GM21723 (cell line): ENCODE data around the gene CHST9.
"Not testable (repeated sequence)": the region's sequence is repeated elsewhere in the genome, so short reads cannot be mapped to it uniquely, and the experiment has no call there.

Source experiments
- ATAC-seq: cut with Tn5 transposase; IDR thresholded peaks from one replicate; pipeline ENCODE4 v1.9.1; 2021; ENCODE audit warnings: mild to moderate bottlenecking, moderate library complexity; ENCODE audit not compliant: unreplicated experiment

Gene CHST9

GRCh38 chr18:27108842-27109241, 76.3 kb downstream of the CHST9 start:
- no peak for ATAC-seq

- ATAC-seq: no peak
These were observed 80.4 kb downstream of the CHST9 start for GRCh38 chr18:27104743-27105142.

GRCh38 chr18:27094621-27095020, 90.5 kb downstream of the CHST9 start:
- no peak for ATAC-seq

- not testable (repeated sequence) for ATAC-seq
These were observed 91.8 kb downstream of the CHST9 start for GRCh38 chr18:27093290-27093689.

GRCh38 chr18:27081701-27082100, 103.4 kb downstream of the CHST9 start:
- no peak for ATAC-seq

GRCh38 chr18:27075828-27076227, 109.3 kb downstream of the CHST9 start:
- ATAC-seq: no peak

- ATAC-seq: peak; percentile 99
These were observed 111.7 kb downstream of the CHST9 start for GRCh38 chr18:27073404-27073830.

GRCh38 chr18:27064673-27065072, 120.4 kb downstream of the CHST9 start:
- ATAC-seq: no peak

GRCh38 chr18:27062802-27063201, 122.3 kb downstream of the CHST9 start:
- ATAC-seq: no peak

GRCh38 chr18:27061488-27062095, 123.5 kb downstream of the CHST9 start:
- ATAC-seq: no peak

GRCh38 chr18:27057519-27058234, 127.4 kb downstream of the CHST9 start:
- ATAC-seq: no peak

GRCh38 chr18:27054926-27055325, 130.2 kb downstream of the CHST9 start:
- no peak for ATAC-seq

GRCh38 chr18:27049969-27050368, 135.1 kb downstream of the CHST9 start:
- ATAC-seq: no peak

GRCh38 chr18:27045342-27045741, 139.8 kb downstream of the CHST9 start:
- no peak for ATAC-seq

- ATAC-seq: no peak
These were observed 142.9 kb downstream of the CHST9 start for GRCh38 chr18:27042177-27042576.

GRCh38 chr18:27040796-27041195, 144.3 kb downstream of the CHST9 start:
- ATAC-seq: no peak

- ATAC-seq: no peak
These were observed 151.4 kb downstream of the CHST9 start for GRCh38 chr18:27033722-27034121.

GRCh38 chr18:27030421-27030820, 154.7 kb downstream of the CHST9 start:
- no peak for ATAC-seq

GRCh38 chr18:27022477-27022876, 162.6 kb downstream of the CHST9 start:
- no peak for ATAC-seq

- no peak for ATAC-seq
These were observed 167.1 kb downstream of the CHST9 start for GRCh38 chr18:27017901-27018500.

GRCh38 chr18:27014841-27015240, 170.3 kb downstream of the CHST9 start:
- no peak for ATAC-seq

- ATAC-seq: no peak
These were observed 174.3 kb downstream of the CHST9 start for GRCh38 chr18:27010784-27011183.
